Gastroesophageal sphincter (tissue), 4 donors: ENCODE results near the gene ACKR2. TPM values are rescaled to one million over a fixed set of nuclear protein-coding genes. Genes with fewer than 3 reads are reported as not detected.

ENCODE experiments used
- ATAC-seq: fragments of 150-250 bp; one replicate; pipeline ENCODE4 v1.9.1; 2016; ENCODE audit warnings: mild to moderate bottlenecking, moderate library complexity
- H3K27ac ChIP-seq, 4 donors: fragments of 200-600 bp; sonication (generic) in 3 of 4; 1 replicate in 3 of 4; 2 replicates in 1 of 4; pipeline ENCODE4 v1.5.1; 2016 to 2019
- H3K27me3 ChIP-seq: fragments of 200-600 bp; sonication (generic); one replicate; pipeline ENCODE4 v1.5.1; 2019
- H3K36me3 ChIP-seq, 2 donors: fragments of 200-600 bp; sonication (generic); one replicate each; pipeline ENCODE4 v1.5.1; 2019; ENCODE audit warnings: control low read depth in 1 of 2
- H3K4me1 ChIP-seq, 3 donors: fragments of 200-600 bp; sonication (generic); 1 replicate in 2 of 3; 2 replicates in 1 of 3; pipeline ENCODE4 v1.5.1; 2016 to 2019; ENCODE audit warnings: control low read depth in 2 of 3
- H3K4me3 ChIP-seq, 2 donors: fragments of 200-600 bp; sonication (generic); one replicate each; pipeline ENCODE4 v1.5.1; 2019; ENCODE audit warnings: mild to moderate bottlenecking in 1 of 2, moderate library complexity in 1 of 2
- H3K9me3 ChIP-seq, 3 donors: fragments of 200-600 bp; sonication (generic); one replicate each; pipeline ENCODE4 v1.5.1; 2017 to 2019; ENCODE audit warnings: control low read depth in 2 of 3
- CTCF ChIP-seq, 4 experiments: fragments of 200-600 bp in 2 of 4; fragments of 450-650 bp in 2 of 4; sonication (generic) in 1 of 4; IDR thresholded peaks; one replicate each; pipeline ENCODE4 v1.5.1; 2017 to 2019; ENCODE audit warnings: antibody characterized with exemption in 4 of 4, mild to moderate bottlenecking in 2 of 4, moderate library complexity in 2 of 4
- EP300 ChIP-seq: sonication (generic); formaldehyde crosslinking; IDR thresholded peaks from one replicate; pipeline ENCODE4 v1.6.1; 2017; ENCODE audit warnings: antibody characterized with exemption, mild to moderate bottlenecking
- POLR2A ChIP-seq, 2 donors: fragments of 450-650 bp; IDR thresholded peaks; one replicate each; pipeline ENCODE4 v1.6.1; 2017; ENCODE audit warnings: antibody characterized with exemption in 2 of 2, mild to moderate bottlenecking in 2 of 2, moderate library complexity in 1 of 2
- POLR2AphosphoS5 ChIP-seq: sonication (generic); formaldehyde crosslinking; IDR thresholded peaks from one replicate; pipeline ENCODE4 v1.6.1; 2017; ENCODE audit warnings: antibody characterized with exemption
- WGBS, 2 donors: methylation state at CpG; one replicate each; pipeline ENCODE4 v1.1.5; 2018; ENCODE audit warnings: low coverage in 1 of 2; 5-methylcytosine and 5-hydroxymethylcytosine counted together
- small RNA-seq, 4 donors: library from RNA; depleted of rRNA; stranded (forward); fragments of <200 nt; gene quantifications; one replicate each; pipeline ENCODE3, GENCODE V24; 2016
- total RNA-seq, 4 donors: library from RNA; depleted of rRNA; stranded (reverse); fragments of >200 nt; gene quantifications; one replicate each; pipeline ENCODE4 v1.1.0, GENCODE V29; 2016

ACKR2 gene
- total RNA-seq, 4 donors from 2014 or later = 5.9 to 9.3 (median 7.4) TPM

- Histone ChIP-seq H3K9me3 (peaks cover 3 to 91% (median 3%) of the 10 kb centered on the region in 3 donors), H3K27ac (no peak overlapping the region), H3K4me3 (no peak overlapping the region), H3K4me1 (no peaks in the 10 kb centered on the region), H3K36me3 (peaks cover 6 to 56% of the 10 kb centered on the region in 2 donors), H3K27me3 (no peaks in the 10 kb centered on the region)
- 61 to 98% methylated on average over 2 to 7 of the region's 8 CpGs for WGBS, 2 donors
- no peak for TF ChIP-seq POLR2AphosphoS5
- no peak for TF ChIP-seq CTCF (IDR thresholded peaks at IDR 0.05)
- TF ChIP-seq EP300 = no peak
- TF ChIP-seq POLR2A (IDR thresholded peaks at IDR 0.05) = no peak
- ATAC-seq = no peak
Observed at GRCh38 chr3:42914771-42915515, 105.7 kb downstream of the ACKR2 start.

Small RNAs within 50 kb of the gene (small RNA-seq; reads per million reads assigned to genes)
- 0 reads per million in 4 donors for gene CCDC13

Other genes starting within 250 kb of the ACKR2 start
- gene SEC22C, start 227.5 kb upstream of the ACKR2 start, total RNA-seq = 10 to 100 TPM; 56.0 to 84.4 (median 72.1) TPM
- 10 to 100 TPM in 2 of 4 donors, 1 to 10 TPM in 2; 8.4 to 32.2 (median 12.8) TPM for gene SS18L2, start 218.6 kb upstream of the ACKR2 start, total RNA-seq
- 100 to 1,000 TPM in 1 of 4 donors, 10 to 100 TPM in 3; 17.9 to 134 (median 56.3) TPM for gene NKTR, start 208.8 kb upstream of the ACKR2 start, total RNA-seq
- 100 to 1,000 TPM in 3 of 4 donors, 10 to 100 TPM in 1; 86.8 to 152 (median 110) TPM for gene ZBTB47, start 155.7 kb upstream of the ACKR2 start, total RNA-seq
- not detected for gene KLHL40, start 123.9 kb upstream of the ACKR2 start, total RNA-seq
- 1 to 10 TPM in 1 of 4 donors, under 1 TPM in 1, not detected in 2; 0.23 to 1.2 TPM for gene HHATL, start 106.6 kb upstream of the ACKR2 start, total RNA-seq
- gene CCDC13, start 36.2 kb upstream of the ACKR2 start, total RNA-seq = 1 to 10 TPM; 2.8 to 7.4 (median 5.6) TPM
- gene HIGD1A, start 5.0 kb upstream of the ACKR2 start, total RNA-seq = 100 to 1,000 TPM; 173 to 657 (median 393) TPM
- gene CYP8B1, start 66.4 kb downstream of the ACKR2 start, total RNA-seq = not detected
- 10 to 100 TPM in 2 of 4 donors, 1 to 10 TPM in 2; 4.3 to 18.2 (median 10.3) TPM for gene ZNF662, start 96.7 kb downstream of the ACKR2 start, total RNA-seq
- gene GASK1A, start 169.9 kb downstream of the ACKR2 start, total RNA-seq = 10 to 100 TPM; 11.5 to 49.3 (median 24.2) TPM